IMR-90 (cell line): ENCODE results near the gene BANP. TPM values are rescaled to one million over a fixed set of nuclear protein-coding genes. Genes with fewer than 3 reads are reported as not detected.

Experiments used
- ATAC-seq: fragments of 200-7000 bp; cut with Tn5 transposase; 2 replicates; pipeline ENCODE4 v1.9.1; 2020; ENCODE audit warnings: low read depth, mild to moderate bottlenecking, moderate library complexity
- Bru-seq: library from RNA; stranded (reverse); fragments of 400-500 nt; gene quantifications from one replicate; lab custom pipeline; 2021; lab: Mats Ljungman, UMichigan
- BruChase-seq, 2 experiments: library from RNA; stranded (reverse); fragments of 400-500 nt; gene quantifications; one replicate each; lab custom pipeline; 2021; lab: Mats Ljungman, UMichigan
- BruUV-seq: library from RNA; stranded (reverse); fragments of 400-500 nt; replicated peaks from 2 replicates; lab custom pipeline; 2021; lab: Mats Ljungman, UMichigan
- CTCF ChIA-PET: fragments of 300-600 bp; formaldehyde crosslinking; extraction: SDS; loops from one replicate; lab custom pipeline; 2021; ENCODE audit warnings: antibody characterized with exemption; lab: Yijun Ruan, JAX
- POLR2A ChIA-PET: fragments of 300-600 bp; sonication (Branson Sonifier 250); formaldehyde crosslinking; loops from one replicate; lab custom pipeline; 2022; ENCODE audit warnings: antibody characterized with exemption; ENCODE audit not compliant: unreplicated experiment; lab: Charles Lee
- DNase-seq: peaks from one replicate; pipeline ENCODE4 v3.0.0; 2013
- H2AFZ ChIP-seq: replicated peaks from 2 replicates; pipeline ENCODE3; 2013; ENCODE audit warnings: low read length, mild to moderate bottlenecking; ENCODE audit not compliant: poor library complexity
- H2AK5ac ChIP-seq: 2 replicates; pipeline ENCODE4 v1.6.1; 2013; ENCODE audit warnings: low read depth, low read length, inconsistent platforms
- H2AK9ac ChIP-seq: replicated peaks from 2 replicates; pipeline ENCODE3; 2013; ENCODE audit warnings: mild to moderate bottlenecking, low read depth, low read length, moderate library complexity; ENCODE audit not compliant: poor library complexity
- H2BK120ac ChIP-seq: 2 replicates; pipeline ENCODE4 v1.6.1; 2013; ENCODE audit warnings: low read depth, low read length, inconsistent platforms
- H2BK15ac ChIP-seq: 3 replicates; pipeline ENCODE4 v1.6.1; 2013; ENCODE audit warnings: low read depth, low read length, inconsistent platforms
- H2BK20ac ChIP-seq: 2 replicates; pipeline ENCODE4 v1.6.1; 2013; ENCODE audit warnings: low read depth, mild to moderate bottlenecking, inconsistent platforms, low read length, moderate library complexity
- H2BK5ac ChIP-seq: 2 replicates; pipeline ENCODE4 v1.6.1; 2013; ENCODE audit warnings: mild to moderate bottlenecking, low read depth, low read length, inconsistent platforms; ENCODE audit not compliant: poor library complexity, severe bottlenecking
- H3K14ac ChIP-seq: replicated peaks from 2 replicates; pipeline ENCODE4 v1.6.1; 2013; ENCODE audit warnings: low read depth, low read length, inconsistent platforms
- H3K18ac ChIP-seq: 2 replicates; pipeline ENCODE4 v1.6.1; 2013; ENCODE audit warnings: low read depth, low read length, control low read depth
- H3K23ac ChIP-seq: 2 replicates; pipeline ENCODE4 v1.6.1; 2013; ENCODE audit warnings: low read depth, low read length, inconsistent platforms
- H3K27ac ChIP-seq: 2 replicates; pipeline ENCODE4 v1.5.1; 2013; ENCODE audit warnings: mild to moderate bottlenecking, control low read depth, low read length; ENCODE audit not compliant: insufficient read depth
- H3K27me3 ChIP-seq: 2 replicates; pipeline ENCODE4 v1.6.1; 2013; ENCODE audit warnings: low read length; ENCODE audit not compliant: control insufficient read depth, insufficient read depth
- H3K36me3 ChIP-seq: 2 replicates; pipeline ENCODE4 v1.6.1; 2013; ENCODE audit warnings: low read length, mixed read lengths; ENCODE audit not compliant: control insufficient read depth, insufficient read depth
- H3K4ac ChIP-seq: 2 replicates; pipeline ENCODE4 v1.6.1; 2013; ENCODE audit warnings: low read depth, low read length, inconsistent platforms
- H3K4me1 ChIP-seq: 2 replicates; pipeline ENCODE4 v1.6.1; 2013; ENCODE audit warnings: low read length, mixed read lengths; ENCODE audit not compliant: control insufficient read depth, insufficient read depth
- H3K4me2 ChIP-seq: 2 replicates; pipeline ENCODE4 v1.6.1; 2013; ENCODE audit warnings: low read depth, mild to moderate bottlenecking, control low read depth, low read length, moderate library complexity
- H3K4me3 ChIP-seq: 2 replicates; pipeline ENCODE4 v1.5.1; 2013; ENCODE audit warnings: low read depth, mild to moderate bottlenecking, control low read depth, low read length, moderate library complexity; ENCODE audit not compliant: insufficient read depth
- H3K56ac ChIP-seq: 2 replicates; pipeline ENCODE4 v1.6.1; 2013; ENCODE audit warnings: low read length, inconsistent platforms; ENCODE audit not compliant: insufficient read depth; ENCODE audit errors: extremely low read depth
- H3K79me1 ChIP-seq, 2 experiments: 2 replicates each; pipeline ENCODE4 v1.6.1; 2013; ENCODE audit warnings: low read length in 2 of 2, inconsistent platforms in 1 of 2, low read depth in 1 of 2
- H3K9ac ChIP-seq: 2 replicates; pipeline ENCODE4 v1.6.1; 2013; ENCODE audit warnings: low read depth, low read length, control low read depth
- H3K9me1 ChIP-seq: 2 replicates; pipeline ENCODE4 v1.6.1; 2013; ENCODE audit warnings: low read length, inconsistent platforms; ENCODE audit not compliant: insufficient read depth
- H3K9me3 ChIP-seq: 2 replicates; pipeline ENCODE4 v1.6.1; 2013; ENCODE audit warnings: low read length; ENCODE audit not compliant: control insufficient read depth, insufficient read depth
- H4K20me1 ChIP-seq: 2 replicates; pipeline ENCODE4 v1.6.1; 2013; ENCODE audit warnings: low read length, inconsistent platforms; ENCODE audit not compliant: insufficient read depth
- H4K5ac ChIP-seq: 2 replicates; pipeline ENCODE4 v1.6.1; 2013; ENCODE audit warnings: mild to moderate bottlenecking, low read depth, low read length, control low read depth
- H4K8ac ChIP-seq, 2 experiments: 2 replicates each; pipeline ENCODE4 v1.6.1; 2013; ENCODE audit warnings: low read depth in 2 of 2, low read length in 2 of 2, control low read depth in 1 of 2, inconsistent platforms in 1 of 2
- H4K91ac ChIP-seq: 2 replicates; pipeline ENCODE4 v1.6.1; 2013; ENCODE audit warnings: low read depth, low read length, inconsistent platforms; ENCODE audit not compliant: insufficient read depth
- ELK1 ChIP-seq: fragments of 150-350 bp; IDR thresholded peaks from 2 replicates; pipeline ENCODE4 v1.6.1; 2016; ENCODE audit warnings: low read depth, mild to moderate bottlenecking, low read length, moderate library complexity, borderline replicate concordance
- MAZ ChIP-seq: IDR thresholded peaks from 2 replicates; pipeline ENCODE4 v1.6.1; 2012; ENCODE audit warnings: low read depth, mild to moderate bottlenecking, low read length, improper control_type of control experiment, moderate library complexity, borderline replicate concordance
- MXI1 ChIP-seq: IDR thresholded peaks from 2 replicates; pipeline ENCODE4 v1.6.1; 2012; ENCODE audit warnings: low read depth, mild to moderate bottlenecking, low read length, moderate library complexity, borderline replicate concordance
- RAD21 ChIP-seq: IDR thresholded peaks from 2 replicates; pipeline ENCODE4 v1.6.1; 2012; ENCODE audit warnings: low read length, improper control_type of control experiment
- WGBS, 2 experiments: methylation state at CpG; one replicate each; pipeline versions ENCODE4 v1.1.5 to v1.1.7; 2013; ENCODE audit warnings: missing lambda C conversion rate in 2 of 2; ENCODE audit not compliant: insufficient read length in 1 of 2; ENCODE audit errors: extremely low coverage in 2 of 2; 5-methylcytosine and 5-hydroxymethylcytosine counted together
- dilution Hi-C: fragments of 300-500 bp; cut with HindIII; formaldehyde crosslinking; loops from one replicate; pipeline ENCODE4 v1.14.3; 2018; ENCODE audit warnings: low sequenced_read_pairs; ENCODE audit not compliant: unreplicated experiment
- in situ Hi-C: fragments of 300-500 bp; cut with MboI; formaldehyde crosslinking; loops from 3 replicates; pipeline ENCODE4 v1.14.3; 2019; ENCODE audit warnings: low sequenced_read_pairs, inconsistent platforms, mixed read lengths
- intact Hi-C: fragments of 100-400 bp; cut with micrococcal nuclease; formaldehyde crosslinking; loops from 2 replicates; pipeline ENCODE4 v1.10.0; 2022
- long read RNA-seq: library from polyadenylated mRNA; unstranded; transcript quantifications from one replicate; pipeline ENCODE4 v2.0.0, GENCODE V29; 2021; ENCODE audit not compliant: unreplicated experiment
- polyA plus RNA-seq, 3 experiments: library from polyadenylated mRNA; depleted of rRNA; stranded (reverse); fragments of >200 nt; gene quantifications; 2 replicates each; pipeline ENCODE4 v1.2.3, GENCODE V29; 2012; ENCODE audit warnings: low replicate concordance in 1 of 3
- total RNA-seq: library from RNA; depleted of rRNA; stranded (reverse); fragments of >200 nt; gene quantifications from 2 replicates; pipeline ENCODE4 v1.2.3, GENCODE V29; 2012; rRNA removed
- TF ChIP-seq, protein P1 (sequence below): conservative IDR thresholded peaks from 2 replicates; pipeline ENCODE4 v1.5.1; 2012; ENCODE audit warnings: mild to moderate bottlenecking, low read depth, low read length, improper control_type of control experiment

The BANP gene
- 16.9 and 17.4 TPM in 2 replicates for total RNA-seq
- 17.9 and 21.1 TPM in 2 replicates for polyA plus RNA-seq (2012; rRNA removed)
- 12.4 and 21.0 TPM in 2 replicates for polyA plus RNA-seq (2012; cell fraction: cytosol; rRNA removed)
- polyA plus RNA-seq (2012; cell fraction: nucleus; rRNA removed; ENCODE audit: low replicate concordance) = 38.6 and 57.0 TPM in 2 replicates
- percentile 67 among the genes with signal in this experiment for Bru-seq, nascent RNA
- BruChase-seq, experiment 1, labeled RNA remaining after a 6-hour chase = percentile 78 among the genes with signal in this experiment
- BruChase-seq, experiment 2, labeled RNA remaining after a 2-hour chase = percentile 72 among the genes with signal in this experiment
- long read RNA-seq, partial matches to known transcripts = 2 of 27 reads
- long read RNA-seq, other reads (novel, unspliced or antisense) = 20 of 27 reads

- H2BK120ac ChIP-seq = peak within 1 kb of the TSS; percentile 100
- peak within 1 kb of the TSS; percentile 100 for H3K14ac ChIP-seq
- peak within 1 kb of the TSS; percentile 75 for H3K4me2 ChIP-seq
- H2AK5ac ChIP-seq = peak within 1 kb of the TSS; percentile 81
- 0% methylated on average over 36 of the region's 73 CpGs; no CpG with 5 or more reads in 1 of the 2 experiments for WGBS, 2 experiments
- peak within 1 kb of the TSS; percentile 73 to 100 for H4K8ac ChIP-seq
- H2BK15ac ChIP-seq = peak within 1 kb of the TSS; percentile 93; the same call in 2 of the 3 replicates
- H3K27ac ChIP-seq = peak within 1 kb of the TSS; percentile 94
- DNase-seq = peak; percentile 98
- peak within 1 kb of the TSS; percentile 96 for H2BK5ac ChIP-seq
- intact Hi-C loops = loop anchor here (10.0 kb wide), 3 partner anchors 354 to 614 kb away; partner anchors contain the start of gene ZNF469
- H4K91ac ChIP-seq = peak within 1 kb of the TSS; percentile 99
- H3K9ac ChIP-seq = peak within 1 kb of the TSS; percentile 98
- ChIA-PET POLR2A (no interaction called here), CTCF (no interaction called here)
- H3K27me3 ChIP-seq = no peaks in the 10 kb centered on the region
- H3K36me3 ChIP-seq = peaks cover 1% of the 10 kb centered on the region
- H3K4ac ChIP-seq = peak within 1 kb of the TSS; percentile 100
- ATAC-seq = peak; percentile 94
- no peak for TF ChIP-seq ELK1
- TF ChIP-seq, protein P1, sequence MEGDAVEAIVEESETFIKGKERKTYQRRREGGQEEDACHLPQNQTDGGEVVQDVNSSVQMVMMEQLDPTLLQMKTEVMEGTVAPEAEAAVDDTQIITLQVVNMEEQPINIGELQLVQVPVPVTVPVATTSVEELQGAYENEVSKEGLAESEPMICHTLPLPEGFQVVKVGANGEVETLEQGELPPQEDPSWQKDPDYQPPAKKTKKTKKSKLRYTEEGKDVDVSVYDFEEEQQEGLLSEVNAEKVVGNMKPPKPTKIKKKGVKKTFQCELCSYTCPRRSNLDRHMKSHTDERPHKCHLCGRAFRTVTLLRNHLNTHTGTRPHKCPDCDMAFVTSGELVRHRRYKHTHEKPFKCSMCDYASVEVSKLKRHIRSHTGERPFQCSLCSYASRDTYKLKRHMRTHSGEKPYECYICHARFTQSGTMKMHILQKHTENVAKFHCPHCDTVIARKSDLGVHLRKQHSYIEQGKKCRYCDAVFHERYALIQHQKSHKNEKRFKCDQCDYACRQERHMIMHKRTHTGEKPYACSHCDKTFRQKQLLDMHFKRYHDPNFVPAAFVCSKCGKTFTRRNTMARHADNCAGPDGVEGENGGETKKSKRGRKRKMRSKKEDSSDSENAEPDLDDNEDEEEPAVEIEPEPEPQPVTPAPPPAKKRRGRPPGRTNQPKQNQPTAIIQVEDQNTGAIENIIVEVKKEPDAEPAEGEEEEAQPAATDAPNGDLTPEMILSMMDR = peak; percentile 24; the same call in 1 of the 2 replicates
- peak; percentile 100 for TF ChIP-seq MAZ
- peak; percentile 63; the same call in 1 of the 2 replicates for TF ChIP-seq MXI1
- 0 out of 2 replicates have a peak, but pooled peaks have one; percentile 1 for TF ChIP-seq RAD21
- H4K5ac ChIP-seq = peak within 1 kb of the TSS; percentile 93
- H3K9me1 ChIP-seq = peaks cover 10% of the 10 kb centered on the region
- H3K9me3 ChIP-seq = no peaks in the 10 kb centered on the region
- peaks cover 11% of the 10 kb centered on the region for H3K4me1 ChIP-seq
- peak within 1 kb of the TSS; percentile 99 for H2BK20ac ChIP-seq
- H3K79me1 ChIP-seq = peaks cover 22 to 40% of the 10 kb centered on the region in 2 experiments
- H2AFZ ChIP-seq = peak within 1 kb of the TSS; percentile 95
- peaks cover 3% of the 10 kb centered on the region for H4K20me1 ChIP-seq
- peak within 1 kb of the TSS; percentile 97 for H2AK9ac ChIP-seq
- in situ Hi-C loops = no loop called here
- BruUV-seq = no TSS peak
- peak within 1 kb of the TSS; percentile 74 for H3K4me3 ChIP-seq
- H3K23ac ChIP-seq = peak within 1 kb of the TSS; percentile 97
- peak within 1 kb of the TSS; percentile 97 for H3K56ac ChIP-seq
- H3K18ac ChIP-seq = peak within 1 kb of the TSS; percentile 95
- dilution Hi-C loops = no loop called here
Observed at GRCh38 chr16:87950765-87951551, at the start of gene BANP. Gene BANP (plus strand): TSS chr16:87951434. CDS start chr16:87975116, 23,682 bp downstream.
